H1 (cell line): ENCODE results near the gene TOM1L2. TPM values are rescaled to one million over a fixed set of nuclear protein-coding genes. Genes with fewer than 3 reads are reported as not detected.
A peak's percentile ranks its signal among the peaks of the same experiment; 100 is the strongest.

ENCODE experiments used
- CTCF ChIA-PET: fragments of 300-600 bp; sonication (Branson Sonifier 250); formaldehyde crosslinking; loops from one replicate; lab custom pipeline; 2021; ENCODE audit not compliant: partially characterized antibody; lab: Charles Lee
- POLR2A ChIA-PET: fragments of 300-600 bp; sonication (Branson Sonifier 250); formaldehyde crosslinking; loops from one replicate; lab custom pipeline; 2021; ENCODE audit warnings: inconsistent platforms; ENCODE audit not compliant: partially characterized antibody; lab: Charles Lee
- DNase-seq, 2 experiments: peaks; one replicate each; pipeline versions ENCODE4 v3.0.0 to v3.0.0-alpha.2; 2010 to 2022; ENCODE audit warnings: low spot score in 2 of 2, low read depth in 1 of 2, mixed read lengths in 1 of 2
- FAIRE-seq: peaks from 2 replicates; lab custom pipeline; 2011; peaks lifted over from hg19 to GRCh38; lab: Jason Lieb, UNC
- H2AFZ ChIP-seq: 2 replicates; pipeline ENCODE4 v1.8.1; 2012; ENCODE audit warnings: low read length, inconsistent platforms
- H2AK5ac ChIP-seq: 2 replicates; pipeline ENCODE4 v1.6.1; 2013; ENCODE audit warnings: low read depth, low read length
- H2BK120ac ChIP-seq: replicated peaks from 2 replicates; pipeline ENCODE3; 2013; ENCODE audit warnings: low read depth, low read length, inconsistent platforms
- H2BK12ac ChIP-seq: 2 replicates; pipeline ENCODE4 v1.6.1; 2013; ENCODE audit warnings: low read depth, low read length
- H2BK15ac ChIP-seq: 2 replicates; pipeline ENCODE4 v1.6.1; 2013; ENCODE audit warnings: low read length
- H2BK20ac ChIP-seq: 2 replicates; pipeline ENCODE4 v1.6.1; 2013; ENCODE audit warnings: low read length
- H2BK5ac ChIP-seq: 2 replicates; pipeline ENCODE4 v1.6.1; 2013; ENCODE audit warnings: low read depth, low read length
- H3K14ac ChIP-seq: 2 replicates; pipeline ENCODE4 v1.6.1; 2013; ENCODE audit warnings: inconsistent platforms; ENCODE audit not compliant: insufficient read length
- H3K18ac ChIP-seq: 2 replicates; pipeline ENCODE4 v1.6.1; 2013; ENCODE audit warnings: low read length; ENCODE audit errors: extremely low read depth
- H3K23ac ChIP-seq: 2 replicates; pipeline ENCODE4 v1.6.1; 2013; ENCODE audit warnings: inconsistent platforms; ENCODE audit not compliant: insufficient read length
- H3K23me2 ChIP-seq: 2 replicates; pipeline ENCODE4 v1.6.1; 2013; ENCODE audit warnings: low read depth, low read length
- H3K27ac ChIP-seq: 2 replicates; pipeline ENCODE4 v1.6.1; 2011; ENCODE audit warnings: low read depth, low read length, inconsistent platforms
- H3K27me3 ChIP-seq, 4 experiments: replicated peaks in 1 of 4; 1 replicate in 1 of 4; 2 replicates in 3 of 4; pipeline versions ENCODE4 v1.6.1 to v1.8.1; 2011 to 2013; ENCODE audit warnings: low read length in 3 of 4, mild to moderate bottlenecking in 3 of 4, inconsistent platforms in 2 of 4, mixed read lengths in 2 of 4, moderate library complexity in 1 of 4; ENCODE audit not compliant: control insufficient read depth in 3 of 4, insufficient read depth in 3 of 4; ENCODE audit errors: extremely low read depth in 1 of 4
- H3K36me3 ChIP-seq, 4 experiments: 2 replicates each; pipeline versions ENCODE4 v1.6.1 to v1.8.1; 2011 to 2013; ENCODE audit warnings: mild to moderate bottlenecking in 4 of 4, low read length in 3 of 4, moderate library complexity in 2 of 4, control low read depth in 1 of 4, inconsistent platforms in 1 of 4; ENCODE audit not compliant: insufficient read depth in 4 of 4, control insufficient read depth in 2 of 4
- H3K4ac ChIP-seq: replicated peaks from 2 replicates; pipeline ENCODE3; 2013; ENCODE audit warnings: low read length, low read depth, mixed read lengths, inconsistent platforms; ENCODE audit not compliant: insufficient read length
- H3K4me1 ChIP-seq, 4 experiments: replicated peaks in 1 of 4; 1 replicate in 1 of 4; 2 replicates in 3 of 4; pipeline versions ENCODE4 v1.6.1 to v1.8.1; 2011 to 2013; ENCODE audit warnings: low read length in 3 of 4, inconsistent platforms in 2 of 4, mixed read lengths in 1 of 4; ENCODE audit not compliant: insufficient read depth in 4 of 4, control insufficient read depth in 3 of 4
- H3K4me2 ChIP-seq, 2 experiments: 2 replicates each; pipeline versions ENCODE4 v1.6.1 to v1.8.1; 2011 to 2013; ENCODE audit warnings: low read depth in 2 of 2, low read length in 2 of 2, control low read depth in 1 of 2, inconsistent platforms in 1 of 2, mild to moderate bottlenecking in 1 of 2; ENCODE audit not compliant: insufficient read depth in 1 of 2
- H3K4me3 ChIP-seq, 4 experiments: fragments of 200-600, 300-600 bp in 1 of 4; sonication (generic), shearing (Covaris generic), sonication (Bioruptor Twin) in 1 of 4; 2 replicates each; pipeline versions ENCODE4 v1.5.1 to v1.8.1; 2011 to 2016; ENCODE audit warnings: low read length in 4 of 4, low read depth in 3 of 4, control low read depth in 2 of 4, inconsistent platforms in 2 of 4, mild to moderate bottlenecking in 2 of 4, mixed read lengths in 1 of 4, moderate library complexity in 1 of 4; ENCODE audit not compliant: insufficient read depth in 2 of 4; ENCODE audit errors: extremely low read depth in 1 of 4
- H3K56ac ChIP-seq: replicated peaks from 2 replicates; pipeline ENCODE3; 2013; ENCODE audit warnings: low read depth, mild to moderate bottlenecking, mixed read lengths, low read length, inconsistent platforms; ENCODE audit not compliant: insufficient read length
- H3K79me1 ChIP-seq: 2 replicates; pipeline ENCODE4 v1.6.1; 2013; ENCODE audit warnings: low read depth, low read length, control low read depth
- H3K79me2 ChIP-seq, 2 experiments: 2 replicates each; pipeline versions ENCODE4 v1.6.1 to v1.8.1; 2012 to 2013; ENCODE audit warnings: low read length in 2 of 2, mild to moderate bottlenecking in 2 of 2, inconsistent platforms in 1 of 2; ENCODE audit not compliant: insufficient read depth in 2 of 2, control insufficient read depth in 1 of 2
- H3K9ac ChIP-seq, 4 experiments: replicated peaks in 1 of 4; 1 replicate in 1 of 4; 2 replicates in 3 of 4; pipeline versions ENCODE4 v1.6.1 to v1.8.1; 2011 to 2013; ENCODE audit warnings: low read depth in 3 of 4, low read length in 3 of 4, control low read depth in 2 of 4, mild to moderate bottlenecking in 2 of 4, moderate library complexity in 2 of 4, inconsistent platforms in 1 of 4; ENCODE audit errors: extremely low read depth in 1 of 4
- H3K9me3 ChIP-seq, 2 experiments: 2 replicates each; pipeline versions ENCODE4 v1.6.1 to v1.8.1; 2012 to 2013; ENCODE audit warnings: mild to moderate bottlenecking in 2 of 2, moderate library complexity in 2 of 2, control low read depth in 1 of 2, inconsistent platforms in 1 of 2, low read depth in 1 of 2, low read length in 1 of 2, mixed read lengths in 1 of 2; ENCODE audit not compliant: insufficient read depth in 2 of 2
- H4K20me1 ChIP-seq, 2 experiments: replicated peaks in 1 of 2; 2 replicates each; pipeline versions ENCODE3 to v1.8.1; 2011 to 2013; ENCODE audit warnings: inconsistent platforms in 2 of 2, low read length in 2 of 2, mild to moderate bottlenecking in 1 of 2; ENCODE audit not compliant: insufficient read depth in 2 of 2, control insufficient read depth in 1 of 2
- H4K5ac ChIP-seq: 2 replicates; pipeline ENCODE4 v1.6.1; 2013; ENCODE audit warnings: low read length, low read depth, mixed read lengths, inconsistent platforms; ENCODE audit not compliant: insufficient read length
- H4K8ac ChIP-seq: 2 replicates; pipeline ENCODE4 v1.8.0; 2013; ENCODE audit warnings: mild to moderate bottlenecking, moderate library complexity, low read length, inconsistent platforms; ENCODE audit not compliant: insufficient read depth; ENCODE audit errors: extremely low read depth
- H4K91ac ChIP-seq: replicated peaks from 2 replicates; pipeline ENCODE3; 2013; ENCODE audit warnings: low read length, mixed read lengths, inconsistent platforms; ENCODE audit not compliant: insufficient read length
- EGR1 ChIP-seq: IDR thresholded peaks from 2 replicates; pipeline ENCODE4 v1.6.1; 2011; ENCODE audit warnings: low read depth, low read length, borderline replicate concordance
- NANOG ChIP-seq: IDR thresholded peaks from 2 replicates; pipeline ENCODE4 v1.6.1; 2011; ENCODE audit warnings: low read length, low read depth, mild to moderate bottlenecking, inconsistent platforms; ENCODE audit not compliant: insufficient read depth, poor library complexity, severe bottlenecking
- WGBS, 2 experiments: shearing (Covaris generic) in 1 of 2; methylation state at CpG; one replicate each; pipeline versions ENCODE4 v1.1.6 to v1.1.7; 2013 to 2015; ENCODE audit warnings: low lambda C conversion rate in 2 of 2, mixed read lengths in 2 of 2, inconsistent platforms in 1 of 2, low coverage in 1 of 2, missing lambda C conversion rate in 1 of 2; ENCODE audit not compliant: insufficient replicate concordance in 2 of 2, insufficient coverage in 1 of 2, insufficient read length in 1 of 2; ENCODE audit errors: extremely low coverage in 1 of 2, missing lambda C conversion rate in 1 of 2; 5-methylcytosine and 5-hydroxymethylcytosine counted together
- polyA plus RNA-seq, 7 experiments: library from polyadenylated mRNA; depleted of rRNA in 3 of 7; stranded (reverse) in 5 of 7; unstranded in 2 of 7; fragments of >200 nt in 5 of 7; fragments of 200-250 nt in 2 of 7; gene quantifications; 1 replicate in 5 of 7; 2 replicates in 1 of 7; 4 replicates in 1 of 7; pipeline versions ENCODE4 v1.2.1 to v1.2.3, GENCODE V29; 2011 to 2013; ENCODE audit warnings: missing spikeins in 2 of 7, mixed read lengths in 2 of 7
- total RNA-seq: library from RNA; stranded (reverse); fragmentation: NEBNext Ultra II Directional; extraction: Animal tissue kit (Norgen Biotek cat#: 25700); gene quantifications from 2 replicates; pipeline ENCODE4 v1.2.1, GENCODE V29; 2021
- TF ChIP-seq, protein P1 (sequence below), 3 experiments: IDR thresholded peaks; 1 replicate in 2 of 3; 2 replicates in 1 of 3; pipeline versions ENCODE4 v1.5.1 to v1.6.1; 2011; ENCODE audit warnings: low read length in 3 of 3, mild to moderate bottlenecking in 3 of 3, inconsistent platforms in 2 of 3, low read depth in 1 of 3, moderate library complexity in 1 of 3; ENCODE audit not compliant: insufficient read depth in 1 of 3; ENCODE audit errors: control extremely low read depth in 1 of 3

TOM1L2 gene
- total and polyA plus RNA-seq, 2 of the 8 experiments (the other 6 are each of a cell fraction or from before 2014, with no cell fraction given): 2.0 to 3.4 TPM

DNA sequence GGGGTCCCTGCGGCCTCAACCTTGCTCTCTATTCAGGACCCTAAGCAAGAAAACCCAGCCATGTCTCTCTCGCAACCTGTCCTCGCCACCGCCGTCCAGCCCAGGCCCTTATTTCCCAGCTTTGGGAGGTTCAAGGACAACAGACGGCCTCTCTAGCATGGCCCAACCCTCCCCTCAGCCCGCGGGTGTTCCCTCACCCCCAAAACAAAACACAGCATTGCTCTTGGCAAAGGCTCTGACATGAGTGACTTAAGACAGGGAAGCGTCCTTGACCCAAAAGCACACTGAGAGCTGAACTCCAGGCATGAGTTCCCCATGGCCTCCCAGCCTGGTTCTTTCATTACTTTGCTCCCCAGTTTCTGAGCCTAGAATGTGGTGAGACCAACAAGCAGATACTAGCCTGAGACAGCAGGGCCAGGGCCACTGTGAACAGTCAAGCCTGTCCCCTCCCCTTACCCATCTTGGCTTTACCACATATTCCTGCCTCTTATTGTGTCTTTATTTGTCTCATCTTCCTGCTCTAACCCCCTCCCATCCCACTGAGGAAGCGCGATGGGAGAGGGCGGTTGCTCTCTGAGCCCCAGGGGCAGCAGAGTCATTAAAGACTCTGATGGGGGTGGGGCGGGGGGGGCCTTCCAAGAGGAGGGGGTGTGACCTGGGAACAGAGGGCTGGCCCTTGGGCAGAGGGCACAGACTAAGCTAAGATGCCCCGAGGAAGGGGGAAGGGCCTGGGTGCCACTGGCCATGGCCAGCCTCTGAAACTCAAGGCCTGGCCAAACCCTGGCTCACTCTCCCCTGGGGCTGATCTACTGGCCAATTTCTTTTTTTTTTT, 147.2 kb downstream of the TOM1L2 start:
- H2BK5ac ChIP-seq: peak overlapping the region; percentile 98
- no peak for DNase-seq
- peak overlapping the region; percentile 94 for H3K18ac ChIP-seq
- H4K20me1 ChIP-seq: peaks cover 44 to 68% of the 10 kb centered on the region in 2 experiments
- peak overlapping the region; percentile 98 for H2AK5ac ChIP-seq
- 52% methylated on average over 12 of the region's 14 CpGs; no CpG with 5 or more reads in 1 of the 2 experiments for WGBS, 2 experiments
- no peak overlapping the region for H3K23ac ChIP-seq
- H3K27ac ChIP-seq: 0 out of 2 replicates have a peak overlapping the region, but pooled peaks have one; percentile 17
- POLR2A ChIA-PET: interaction anchor here (1.4 to 24.7 kb wide), 6 partner anchors 5 to 35 kb away, joined by 4 to 532 read pairs (median 24); partner anchors contain the start of gene SREBF1
- H4K91ac ChIP-seq: peak overlapping the region; percentile 95
- H2BK120ac ChIP-seq: peak overlapping the region; percentile 80
- H4K5ac ChIP-seq: peak overlapping the region; percentile 61
- peak overlapping the region; percentile 98; the same call in 1 of the 2 replicates for H2BK15ac ChIP-seq
- FAIRE-seq: no peak
- H3K36me3 ChIP-seq: peaks cover 0 to 3% (median under 1%) of the 10 kb centered on the region in 4 experiments; a peak in 3 of 8 replicates
- no peak overlapping the region for H2AFZ ChIP-seq
- H3K4me2 ChIP-seq: peak overlapping the region; percentile 64 to 79
- peaks cover 13 to 37% (median 25%) of the 10 kb centered on the region in 4 experiments for H3K4me1 ChIP-seq
- H2BK12ac ChIP-seq: peak overlapping the region; percentile 100
- 0 out of 2 replicates have a peak overlapping the region, but pooled peaks have one; percentile 19 for H4K8ac ChIP-seq
- peaks cover 12 to 75% of the 10 kb centered on the region in 2 experiments; a peak in 3 of 4 replicates for H3K79me2 ChIP-seq
- H3K79me1 ChIP-seq: peaks cover 35% of the 10 kb centered on the region
- H3K4ac ChIP-seq: no peak overlapping the region
- no peaks in the 10 kb centered on the region; a peak in 1 of 7 replicates for H3K27me3 ChIP-seq
- TF ChIP-seq NANOG (peak; percentile 34), EGR1 (no peak)
- TF ChIP-seq, protein P1, sequence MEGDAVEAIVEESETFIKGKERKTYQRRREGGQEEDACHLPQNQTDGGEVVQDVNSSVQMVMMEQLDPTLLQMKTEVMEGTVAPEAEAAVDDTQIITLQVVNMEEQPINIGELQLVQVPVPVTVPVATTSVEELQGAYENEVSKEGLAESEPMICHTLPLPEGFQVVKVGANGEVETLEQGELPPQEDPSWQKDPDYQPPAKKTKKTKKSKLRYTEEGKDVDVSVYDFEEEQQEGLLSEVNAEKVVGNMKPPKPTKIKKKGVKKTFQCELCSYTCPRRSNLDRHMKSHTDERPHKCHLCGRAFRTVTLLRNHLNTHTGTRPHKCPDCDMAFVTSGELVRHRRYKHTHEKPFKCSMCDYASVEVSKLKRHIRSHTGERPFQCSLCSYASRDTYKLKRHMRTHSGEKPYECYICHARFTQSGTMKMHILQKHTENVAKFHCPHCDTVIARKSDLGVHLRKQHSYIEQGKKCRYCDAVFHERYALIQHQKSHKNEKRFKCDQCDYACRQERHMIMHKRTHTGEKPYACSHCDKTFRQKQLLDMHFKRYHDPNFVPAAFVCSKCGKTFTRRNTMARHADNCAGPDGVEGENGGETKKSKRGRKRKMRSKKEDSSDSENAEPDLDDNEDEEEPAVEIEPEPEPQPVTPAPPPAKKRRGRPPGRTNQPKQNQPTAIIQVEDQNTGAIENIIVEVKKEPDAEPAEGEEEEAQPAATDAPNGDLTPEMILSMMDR (IDR thresholded peaks at IDR 0.05; ENCODE audit: control extremely low read depth in 1 of 3, insufficient read depth in 1 of 3, low read depth in 1 of 3, low read length in 3 of 3): no peak
- H3K14ac ChIP-seq: no peak overlapping the region
- no peak overlapping the region for H3K56ac ChIP-seq
- H3K23me2 ChIP-seq: peaks cover 5% of the 10 kb centered on the region
- H3K9me3 ChIP-seq: no peaks in the 10 kb centered on the region
- peak overlapping the region; percentile 94; the same call in 1 of the 2 replicates for H2BK20ac ChIP-seq
- CTCF ChIA-PET: interaction anchor here (1.3 to 8.9 kb wide), 5 partner anchors 11 to 97 kb away, joined by 3 to 66 read pairs (median 5); partner anchors contain the start of gene SREBF1
- peak overlapping the region in 1 of 4 experiments; percentile 14; a peak in 1 of 7 replicates for H3K9ac ChIP-seq
- H3K4me3 ChIP-seq: peak overlapping the region in 1 of 4 experiments; percentile 1; a peak in 1 of 8 replicates
